HG03060 (cell line): ENCODE results near the gene FARP2.
"Not testable (repeated sequence)": the region's sequence is repeated elsewhere in the genome, so short reads cannot be mapped to it uniquely, and the experiment has no call there.

Experiments
- ATAC-seq: cut with Tn5 transposase; IDR thresholded peaks from one replicate; pipeline ENCODE4 v1.9.1; 2021; ENCODE audit warnings: low read depth, moderate number of reproducible peaks; ENCODE audit not compliant: unreplicated experiment

The FARP2 gene, protein sequence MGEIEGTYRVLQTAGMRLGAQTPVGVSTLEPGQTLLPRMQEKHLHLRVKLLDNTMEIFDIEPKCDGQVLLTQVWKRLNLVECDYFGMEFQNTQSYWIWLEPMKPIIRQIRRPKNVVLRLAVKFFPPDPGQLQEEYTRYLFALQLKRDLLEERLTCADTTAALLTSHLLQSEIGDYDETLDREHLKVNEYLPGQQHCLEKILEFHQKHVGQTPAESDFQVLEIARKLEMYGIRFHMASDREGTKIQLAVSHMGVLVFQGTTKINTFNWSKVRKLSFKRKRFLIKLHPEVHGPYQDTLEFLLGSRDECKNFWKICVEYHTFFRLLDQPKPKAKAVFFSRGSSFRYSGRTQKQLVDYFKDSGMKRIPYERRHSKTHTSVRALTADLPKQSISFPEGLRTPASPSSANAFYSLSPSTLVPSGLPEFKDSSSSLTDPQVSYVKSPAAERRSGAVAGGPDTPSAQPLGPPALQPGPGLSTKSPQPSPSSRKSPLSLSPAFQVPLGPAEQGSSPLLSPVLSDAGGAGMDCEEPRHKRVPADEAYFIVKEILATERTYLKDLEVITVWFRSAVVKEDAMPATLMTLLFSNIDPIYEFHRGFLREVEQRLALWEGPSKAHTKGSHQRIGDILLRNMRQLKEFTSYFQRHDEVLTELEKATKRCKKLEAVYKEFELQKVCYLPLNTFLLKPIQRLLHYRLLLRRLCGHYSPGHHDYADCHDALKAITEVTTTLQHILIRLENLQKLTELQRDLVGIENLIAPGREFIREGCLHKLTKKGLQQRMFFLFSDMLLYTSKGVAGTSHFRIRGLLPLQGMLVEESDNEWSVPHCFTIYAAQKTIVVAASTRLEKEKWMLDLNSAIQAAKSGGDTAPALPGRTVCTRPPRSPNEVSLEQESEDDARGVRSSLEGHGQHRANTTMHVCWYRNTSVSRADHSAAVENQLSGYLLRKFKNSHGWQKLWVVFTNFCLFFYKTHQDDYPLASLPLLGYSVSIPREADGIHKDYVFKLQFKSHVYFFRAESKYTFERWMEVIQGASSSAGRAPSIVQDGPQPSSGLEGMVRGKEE

DNA sequence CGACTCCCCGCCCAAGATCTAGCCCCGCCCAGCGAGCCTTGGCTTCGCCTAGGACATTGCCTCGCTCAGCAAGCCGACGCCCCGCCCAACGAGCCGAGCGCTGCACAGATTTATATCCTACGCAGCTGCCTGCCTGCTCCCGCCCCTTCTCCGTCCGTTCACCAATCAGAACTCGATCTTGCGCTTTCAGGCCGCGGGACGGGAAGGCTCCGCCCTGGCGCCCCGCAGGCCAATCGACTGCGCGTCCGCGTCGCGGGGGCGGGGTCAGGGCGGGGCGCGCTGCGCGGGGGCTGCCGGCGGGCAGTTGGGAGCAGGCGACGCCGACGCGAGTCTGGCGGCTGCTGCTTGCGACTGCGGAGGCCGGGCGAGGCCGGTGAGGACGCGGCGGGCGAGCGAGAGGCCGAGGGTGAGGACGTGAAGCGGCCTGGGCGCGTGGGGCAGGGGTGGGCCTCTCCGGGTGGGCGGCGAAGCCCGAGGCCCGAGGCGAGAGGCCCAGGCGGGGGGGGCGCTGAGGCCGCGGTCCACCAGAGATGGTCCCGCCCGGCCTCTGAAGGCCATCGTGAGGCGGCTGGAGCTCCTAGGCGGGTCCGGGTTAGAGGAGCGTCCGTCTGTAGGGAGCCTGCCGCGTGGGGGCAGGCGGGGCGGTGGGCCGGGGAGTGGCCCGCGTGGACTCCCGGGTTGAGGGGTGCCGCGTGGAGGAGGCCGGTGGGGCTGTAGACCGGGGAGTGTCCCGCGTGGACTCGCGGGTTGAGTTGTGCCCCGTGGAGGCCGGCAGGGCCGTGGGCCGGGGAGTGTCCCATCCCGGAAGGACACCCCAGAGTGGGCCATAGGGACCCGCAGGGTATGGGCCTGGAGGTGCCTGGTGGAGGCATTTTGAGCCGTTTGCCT is at the start of gene FARP2:
Gene FARP2 (plus strand): TSS at position 303 of the 888 bp plus-strand sequence. CDS start 16,823 bp downstream, outside the sequence.
- ATAC-seq = peak; percentile 71

GRCh38 chr2:241307055-241307454 is 49.0 kb upstream of the FARP2 start:
- no peak for ATAC-seq

DNA sequence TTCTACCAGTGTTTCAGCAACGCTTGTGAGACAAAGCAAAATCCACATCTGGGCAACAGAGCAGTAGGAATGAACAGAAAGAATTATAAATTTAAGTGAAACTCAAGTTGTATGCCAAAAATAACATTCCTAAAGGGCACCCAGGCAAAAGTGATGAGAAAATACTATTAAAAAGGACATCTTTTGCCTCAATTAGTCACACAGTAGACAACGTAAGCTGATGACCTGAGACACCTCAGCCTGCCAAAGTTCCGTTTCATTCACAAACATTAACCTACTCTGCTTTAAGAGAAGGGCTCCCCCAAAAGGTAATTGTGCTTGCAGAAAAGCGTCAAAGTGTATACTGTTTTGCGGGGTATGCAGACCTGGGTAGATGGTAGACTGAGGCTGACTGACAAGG is 47.8 kb upstream of the FARP2 start:
- no peak for ATAC-seq

DNA sequence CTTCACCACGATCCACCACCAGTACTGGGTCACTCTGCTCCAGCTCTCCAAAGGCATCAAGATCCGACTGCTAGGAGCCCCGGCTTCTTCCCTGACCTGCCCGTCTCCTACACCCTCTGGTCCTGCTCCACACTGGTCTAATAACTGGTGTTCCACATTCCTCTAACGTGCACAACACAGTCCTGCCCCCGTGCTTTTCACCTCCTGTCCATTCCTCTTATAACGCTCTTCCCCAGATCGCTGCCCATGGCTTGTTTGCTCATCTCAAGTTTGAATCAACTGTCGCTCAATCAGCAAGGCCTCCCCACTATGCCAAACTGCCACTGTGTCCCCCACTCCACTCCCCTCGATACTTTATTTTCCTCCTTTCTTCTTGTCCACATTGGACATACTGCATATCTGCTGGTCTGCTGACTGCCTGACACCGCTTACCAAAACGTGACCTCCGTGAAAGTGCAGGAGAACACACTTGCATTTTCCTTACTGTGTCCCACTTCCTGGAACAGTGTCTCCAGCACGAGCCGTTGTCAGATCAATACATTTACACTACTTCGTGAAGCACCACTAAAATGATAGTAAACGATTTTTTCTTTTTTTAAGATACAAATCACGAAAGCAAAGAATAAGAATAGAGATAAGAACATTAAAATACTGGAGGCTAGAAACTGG is 47.1 kb upstream of the FARP2 start:
- no peak for ATAC-seq

DNA sequence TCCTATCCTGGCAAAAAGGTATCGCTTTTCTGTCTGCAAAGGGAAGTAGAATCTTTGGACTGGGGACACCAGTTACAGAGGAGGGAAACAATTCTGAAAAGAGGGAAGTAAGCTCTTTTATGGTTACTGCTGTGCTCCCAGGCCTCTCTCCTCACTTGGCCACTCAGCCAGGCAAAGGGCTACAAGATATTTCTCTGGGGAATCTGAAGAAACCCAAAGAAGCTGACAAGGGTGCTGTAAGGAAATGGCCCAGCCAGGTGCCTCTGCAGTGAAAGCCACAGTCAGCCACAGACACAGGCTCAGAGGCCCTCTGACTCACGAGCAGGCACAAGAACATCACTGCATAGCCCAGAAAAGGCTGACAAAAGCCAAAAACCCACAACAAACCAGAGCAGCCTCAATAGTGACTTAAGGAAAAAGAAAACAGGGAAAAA is 46.4 kb upstream of the FARP2 start:
- ATAC-seq = peak; percentile 24

DNA sequence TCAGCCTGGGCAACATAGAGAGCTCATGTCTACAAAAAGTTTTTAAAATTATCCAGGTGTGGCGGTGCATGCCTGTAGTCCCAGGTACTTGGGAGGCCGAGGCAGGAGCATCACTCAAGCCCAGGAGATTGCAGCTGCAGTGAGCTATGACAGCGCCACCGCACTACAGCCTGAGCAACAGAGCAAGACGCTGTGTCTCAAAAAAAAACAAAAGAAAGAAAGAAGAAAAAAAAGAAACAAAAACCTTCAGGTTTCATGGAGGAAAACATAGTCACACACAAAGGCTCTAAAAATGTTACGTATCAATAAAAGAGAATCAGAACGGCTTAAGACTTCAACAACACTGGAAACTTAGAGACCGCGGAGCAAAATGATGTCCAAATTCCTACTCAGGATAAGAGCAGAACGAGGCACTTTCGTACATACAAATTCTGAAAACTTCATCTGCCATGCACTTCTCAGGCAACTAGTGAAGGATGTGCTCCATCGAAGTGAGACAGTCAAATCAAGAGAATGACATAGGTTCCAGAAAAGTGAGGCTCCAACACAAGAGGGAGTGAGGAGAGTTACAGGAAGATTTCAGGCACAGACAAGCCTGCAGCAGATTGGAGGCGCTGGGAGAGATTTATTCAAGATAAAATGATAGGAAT is 45.0 kb upstream of the FARP2 start:
- no peak for ATAC-seq

- no peak for ATAC-seq
Measured at GRCh38 chr2:241312082-241312481, 44.0 kb upstream of the FARP2 start.

- ATAC-seq = no peak
Measured at GRCh38 chr2:241313543-241314095, 42.5 kb upstream of the FARP2 start.

DNA sequence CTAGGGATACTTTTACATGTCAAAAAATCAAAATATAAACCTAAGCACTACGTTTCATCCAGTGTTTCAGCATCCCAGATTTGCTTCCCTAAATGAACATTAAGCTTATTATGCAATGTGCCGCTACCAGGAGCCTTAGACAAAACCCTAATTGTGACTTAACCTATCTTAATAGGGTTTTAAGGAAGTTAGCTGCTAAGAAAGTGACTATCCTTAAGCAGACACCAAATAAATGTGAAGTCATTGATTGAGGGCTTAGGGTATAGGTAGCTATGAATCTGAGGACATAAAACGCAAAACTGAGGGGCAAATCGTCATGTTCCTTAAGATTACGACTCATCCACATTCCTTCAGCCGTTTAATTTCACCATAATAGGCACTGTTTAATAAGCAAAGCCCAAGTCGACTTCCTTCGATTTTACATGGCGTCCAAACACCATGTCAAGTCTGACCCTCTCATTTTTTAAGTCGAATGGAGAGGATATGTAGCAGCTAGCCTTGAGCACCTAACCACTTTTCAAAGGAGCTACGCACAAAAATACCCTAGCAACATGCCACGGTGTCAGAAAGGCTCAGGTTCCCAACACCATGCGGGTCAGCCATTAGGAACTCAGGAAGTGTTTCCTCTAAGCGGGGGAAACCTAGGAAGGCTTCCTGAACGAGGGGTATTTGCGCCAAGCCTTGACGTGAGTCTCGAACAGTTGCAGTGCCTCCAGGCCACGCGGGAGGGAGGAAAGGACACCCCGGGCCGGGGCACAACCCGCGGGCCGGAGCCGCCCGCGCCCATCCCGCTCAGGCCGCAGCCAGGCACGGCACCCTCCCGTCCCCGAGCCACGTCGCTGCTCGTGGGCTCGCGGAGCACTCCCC is 41.6 kb upstream of the FARP2 start:
- ATAC-seq = peak; percentile 7

DNA sequence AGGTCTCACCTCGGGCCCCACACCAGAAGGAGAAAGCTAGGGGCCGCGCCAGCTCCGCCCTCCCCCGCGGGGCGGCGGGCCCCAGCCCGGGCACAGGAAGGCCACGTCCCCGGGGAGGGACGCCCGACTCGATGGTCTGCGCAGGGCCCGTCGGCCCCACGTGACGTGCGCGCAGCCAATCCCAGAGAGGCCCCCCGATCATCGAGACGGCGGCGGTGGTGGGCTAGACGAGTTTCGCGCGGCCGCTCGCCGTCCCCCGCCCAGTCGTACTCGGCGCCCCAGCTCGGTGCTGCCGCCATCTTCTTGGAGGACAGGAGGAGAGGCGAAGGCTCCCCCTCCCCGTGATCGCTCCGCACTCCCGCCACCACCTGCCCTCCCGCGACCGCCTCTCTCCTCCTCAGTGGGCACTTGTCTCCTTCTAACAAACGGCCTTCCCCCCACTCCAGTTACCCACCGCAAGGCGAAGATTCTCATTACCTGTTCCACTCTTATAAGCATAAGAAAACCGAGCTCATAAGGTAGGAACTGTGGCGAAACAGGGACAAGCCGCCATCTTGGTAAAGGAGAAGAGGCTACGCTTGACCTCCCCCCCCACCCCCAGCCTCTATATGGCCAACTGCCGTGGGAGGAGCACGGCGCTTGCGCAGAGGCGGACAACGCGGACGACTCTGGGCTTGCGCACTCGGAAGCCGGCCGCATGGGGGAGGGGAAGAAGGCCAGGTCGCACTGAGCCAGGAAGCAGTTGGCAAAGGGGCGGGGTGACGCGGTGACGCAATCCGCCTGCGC is 40.8 kb upstream of the FARP2 start, which contains the start of gene HDLBP:
Gene HDLBP (minus strand): TSS at position 580 of the 786 bp plus-strand sequence. CDS start 48,803 bp downstream, outside the sequence.
- peak; percentile 37 for ATAC-seq

DNA sequence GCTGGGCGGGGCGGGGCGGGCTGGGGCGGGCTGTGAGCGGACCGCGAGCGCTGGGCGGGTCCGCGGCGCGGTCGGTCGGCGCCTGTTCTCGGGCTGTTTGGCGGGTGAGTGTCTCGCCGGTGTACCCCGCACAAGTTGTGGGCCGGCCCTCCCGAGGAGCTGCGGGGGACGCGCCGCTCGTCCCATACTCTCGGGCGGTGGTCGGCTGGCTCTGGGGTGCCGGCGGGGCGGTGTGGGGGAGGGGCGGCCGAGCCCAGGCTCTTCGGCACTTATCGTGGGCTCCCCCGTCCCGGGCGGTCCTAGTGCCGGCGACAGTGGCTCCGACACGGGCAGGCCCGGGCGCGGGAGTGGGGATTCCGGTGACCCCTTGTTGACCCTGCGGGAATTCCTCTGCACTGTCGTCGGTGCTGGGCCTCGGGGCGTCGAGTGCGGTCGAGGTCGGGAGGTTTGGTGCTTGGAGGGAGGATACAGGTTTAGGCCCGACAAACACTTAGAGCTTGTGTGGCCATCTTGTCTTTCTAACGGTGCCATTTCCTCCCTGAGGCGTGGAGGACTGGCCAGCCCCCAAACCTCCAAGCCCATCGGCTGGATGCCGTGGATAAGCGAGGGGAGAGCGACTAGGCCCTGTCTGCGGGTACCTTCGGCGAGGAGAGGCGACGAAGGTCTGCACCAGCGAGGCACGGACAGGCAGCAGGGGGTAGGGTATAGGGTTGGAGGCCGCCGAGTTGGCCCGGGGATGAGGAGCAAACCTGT is 40.0 kb upstream of the FARP2 start, which contains the start of gene SEPTIN2:
Gene SEPTIN2 (plus strand): TSS at position 47 of the 753 bp plus-strand sequence. CDS start 8,308 bp downstream, outside the sequence.
- peak; percentile 18 for ATAC-seq

GRCh38 chr2:241316825-241317224 is 39.3 kb upstream of the FARP2 start:
- ATAC-seq = no peak

DNA sequence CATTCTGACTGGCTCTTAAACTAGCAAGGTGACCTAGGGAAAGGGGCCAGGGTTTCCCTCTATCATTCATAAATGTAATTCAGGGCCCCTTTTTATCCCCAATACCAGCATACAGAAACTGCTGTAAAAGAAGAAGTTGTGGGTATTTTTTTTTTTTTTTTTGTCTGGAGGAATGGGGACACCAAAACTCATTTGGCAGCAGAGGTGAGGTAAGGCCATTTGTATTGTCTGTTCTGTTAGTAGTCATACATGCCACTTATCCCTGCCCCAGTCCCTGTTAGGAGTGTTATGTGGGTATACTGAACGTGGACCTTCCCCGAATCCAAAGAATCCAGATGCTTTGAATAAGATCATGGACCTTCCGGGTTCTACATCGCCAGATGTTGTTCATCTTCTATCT is 38.7 kb upstream of the FARP2 start:
- ATAC-seq = no peak

DNA sequence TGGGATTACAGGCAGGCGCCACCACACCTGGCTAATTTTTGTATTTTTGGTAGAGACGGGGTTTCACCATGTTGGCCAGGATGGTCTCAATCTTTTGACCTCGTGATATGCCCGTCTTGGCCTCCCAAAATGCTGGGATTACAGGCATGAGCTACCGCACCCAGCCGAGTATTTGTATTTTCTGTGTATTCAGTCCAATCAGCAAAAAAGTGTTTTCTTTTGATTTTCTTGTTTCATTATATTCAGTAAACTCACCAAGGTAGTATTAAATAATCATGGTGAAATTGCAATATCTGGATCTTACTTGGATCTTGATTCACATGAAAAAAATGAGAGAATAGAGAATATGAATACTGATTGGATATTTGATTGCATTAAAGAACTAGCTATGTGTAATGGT is 37.3 kb upstream of the FARP2 start:
- not testable (repeated sequence) for ATAC-seq

DNA sequence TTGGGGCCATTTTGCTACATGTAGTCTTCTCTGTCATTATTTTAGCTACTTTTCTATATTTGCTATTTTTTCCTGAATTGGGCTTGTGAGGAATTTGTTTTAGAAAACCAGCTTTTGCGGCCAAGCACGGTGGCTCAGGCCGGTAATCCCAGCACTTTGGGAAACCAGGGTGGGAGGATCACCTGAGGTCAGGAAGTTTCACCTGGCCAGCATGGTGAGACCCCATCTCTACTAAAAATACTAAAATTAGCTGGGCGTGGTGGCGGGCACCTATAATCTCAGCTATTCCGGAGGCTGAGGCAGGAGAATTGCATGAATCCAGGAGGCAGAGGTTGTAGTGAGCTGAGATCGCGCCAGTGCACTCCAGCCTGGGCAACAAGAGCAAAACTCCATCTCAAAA is 35.7 kb upstream of the FARP2 start:
- ATAC-seq = no peak

- no peak for ATAC-seq
Measured at GRCh38 chr2:241321033-241321432, 35.1 kb upstream of the FARP2 start.
